Prostate gland (tissue), 2 donors: ENCODE results near the gene CAMSAP1.

Experiments
- POLR2A ChIP-seq: fragments of 450-650 bp; IDR thresholded peaks from one replicate; pipeline ENCODE4 v1.6.1; 2016; ENCODE audit warnings: antibody characterized with exemption, mild to moderate bottlenecking
- POLR2AphosphoS5 ChIP-seq: sonication (generic); formaldehyde crosslinking; IDR thresholded peaks from one replicate; pipeline ENCODE4 v1.6.1; 2017; ENCODE audit warnings: antibody characterized with exemption
- TF ChIP-seq, protein P1 (sequence below), 4 experiments: fragments of 200-600 bp in 2 of 4; fragments of 450-650 bp in 2 of 4; sonication (generic) in 2 of 4; IDR thresholded peaks; 1 replicate in 3 of 4; 2 replicates in 1 of 4; pipeline ENCODE4 v1.5.1; 2016 to 2019; ENCODE audit warnings: antibody characterized with exemption in 4 of 4, mild to moderate bottlenecking in 2 of 4, moderate library complexity in 2 of 4

DNA sequence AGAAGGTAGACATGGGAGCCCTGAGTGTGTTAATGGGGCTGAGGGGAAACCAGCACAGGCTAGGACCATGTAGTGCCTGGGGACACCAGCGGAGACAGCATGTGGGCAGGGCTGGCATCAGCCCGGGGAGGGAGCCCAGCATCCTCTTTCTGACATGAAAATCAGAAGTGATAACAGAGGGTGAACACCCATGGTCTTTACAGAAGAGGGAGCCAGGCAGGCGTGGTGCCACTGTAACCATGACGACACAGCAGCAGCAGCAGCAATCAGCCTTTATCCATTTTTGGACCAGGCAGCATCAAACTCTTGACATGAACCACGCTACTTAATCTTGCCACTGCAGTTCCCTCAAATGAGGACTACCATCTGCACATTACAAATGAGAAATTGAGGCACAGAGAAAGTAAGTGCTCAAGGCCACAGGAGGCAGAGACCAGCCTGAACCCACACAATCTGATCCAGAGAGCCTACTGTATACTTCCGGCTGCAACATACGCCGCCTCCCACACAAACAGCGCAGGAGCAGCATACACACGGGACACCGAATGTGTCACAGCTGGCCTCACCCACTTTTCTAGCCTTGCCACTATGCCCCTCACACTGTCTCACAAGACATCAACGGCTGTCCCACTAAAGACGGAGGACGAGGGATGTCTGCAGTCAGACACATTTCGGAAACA lies 23.8 kb downstream of the CAMSAP1 start:
- TF ChIP-seq POLR2A (no peak), POLR2AphosphoS5 (no peak)
- TF ChIP-seq, protein P1, sequence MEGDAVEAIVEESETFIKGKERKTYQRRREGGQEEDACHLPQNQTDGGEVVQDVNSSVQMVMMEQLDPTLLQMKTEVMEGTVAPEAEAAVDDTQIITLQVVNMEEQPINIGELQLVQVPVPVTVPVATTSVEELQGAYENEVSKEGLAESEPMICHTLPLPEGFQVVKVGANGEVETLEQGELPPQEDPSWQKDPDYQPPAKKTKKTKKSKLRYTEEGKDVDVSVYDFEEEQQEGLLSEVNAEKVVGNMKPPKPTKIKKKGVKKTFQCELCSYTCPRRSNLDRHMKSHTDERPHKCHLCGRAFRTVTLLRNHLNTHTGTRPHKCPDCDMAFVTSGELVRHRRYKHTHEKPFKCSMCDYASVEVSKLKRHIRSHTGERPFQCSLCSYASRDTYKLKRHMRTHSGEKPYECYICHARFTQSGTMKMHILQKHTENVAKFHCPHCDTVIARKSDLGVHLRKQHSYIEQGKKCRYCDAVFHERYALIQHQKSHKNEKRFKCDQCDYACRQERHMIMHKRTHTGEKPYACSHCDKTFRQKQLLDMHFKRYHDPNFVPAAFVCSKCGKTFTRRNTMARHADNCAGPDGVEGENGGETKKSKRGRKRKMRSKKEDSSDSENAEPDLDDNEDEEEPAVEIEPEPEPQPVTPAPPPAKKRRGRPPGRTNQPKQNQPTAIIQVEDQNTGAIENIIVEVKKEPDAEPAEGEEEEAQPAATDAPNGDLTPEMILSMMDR (IDR thresholded peaks at IDR 0.05) = no peak
